ENCODE data around the gene CLPTM1. TPM values are rescaled to one million over a fixed set of nuclear protein-coding genes. Genes with fewer than 3 reads are reported as not detected.
A peak's percentile ranks its signal among the peaks of the same experiment; 100 is the strongest.

Gene CLPTM1, protein sequence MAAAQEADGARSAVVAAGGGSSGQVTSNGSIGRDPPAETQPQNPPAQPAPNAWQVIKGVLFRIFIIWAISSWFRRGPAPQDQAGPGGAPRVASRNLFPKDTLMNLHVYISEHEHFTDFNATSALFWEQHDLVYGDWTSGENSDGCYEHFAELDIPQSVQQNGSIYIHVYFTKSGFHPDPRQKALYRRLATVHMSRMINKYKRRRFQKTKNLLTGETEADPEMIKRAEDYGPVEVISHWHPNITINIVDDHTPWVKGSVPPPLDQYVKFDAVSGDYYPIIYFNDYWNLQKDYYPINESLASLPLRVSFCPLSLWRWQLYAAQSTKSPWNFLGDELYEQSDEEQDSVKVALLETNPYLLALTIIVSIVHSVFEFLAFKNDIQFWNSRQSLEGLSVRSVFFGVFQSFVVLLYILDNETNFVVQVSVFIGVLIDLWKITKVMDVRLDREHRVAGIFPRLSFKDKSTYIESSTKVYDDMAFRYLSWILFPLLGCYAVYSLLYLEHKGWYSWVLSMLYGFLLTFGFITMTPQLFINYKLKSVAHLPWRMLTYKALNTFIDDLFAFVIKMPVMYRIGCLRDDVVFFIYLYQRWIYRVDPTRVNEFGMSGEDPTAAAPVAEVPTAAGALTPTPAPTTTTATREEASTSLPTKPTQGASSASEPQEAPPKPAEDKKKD
- total RNA-seq (100 to 1,000 TPM in 1 of 7 donors, 10 to 100 TPM in 6; 36.4 to 103 (median 82.0) TPM), polyA plus RNA-seq (10 to 100 TPM; 68.8 to 71.6 TPM)
- long read RNA-seq, donor 1, transcript CLPTM1-201 (14 exons, 2,604 nt): major isoform, 76 of 113 reads
- long read RNA-seq, donor 1, partial matches to known transcripts: 26 of 113 reads
- long read RNA-seq, donor 1, other reads (novel, unspliced or antisense): 5 of 113 reads
- long read RNA-seq, donor 2, transcript CLPTM1-201 (14 exons, 2,604 nt): major isoform, 31 of 61 reads
- long read RNA-seq, donor 2, partial matches to known transcripts: 25 of 61 reads
- long read RNA-seq, donor 2, other reads (novel, unspliced or antisense): 0 of 61 reads
- long read RNA-seq, donor 3, transcript CLPTM1-201 (14 exons, 2,604 nt): major isoform, 137 of 171 reads
- long read RNA-seq, donor 3, partial matches to known transcripts: 20 of 171 reads
- long read RNA-seq, donor 3, other reads (novel, unspliced or antisense): 14 of 171 reads

DNA sequence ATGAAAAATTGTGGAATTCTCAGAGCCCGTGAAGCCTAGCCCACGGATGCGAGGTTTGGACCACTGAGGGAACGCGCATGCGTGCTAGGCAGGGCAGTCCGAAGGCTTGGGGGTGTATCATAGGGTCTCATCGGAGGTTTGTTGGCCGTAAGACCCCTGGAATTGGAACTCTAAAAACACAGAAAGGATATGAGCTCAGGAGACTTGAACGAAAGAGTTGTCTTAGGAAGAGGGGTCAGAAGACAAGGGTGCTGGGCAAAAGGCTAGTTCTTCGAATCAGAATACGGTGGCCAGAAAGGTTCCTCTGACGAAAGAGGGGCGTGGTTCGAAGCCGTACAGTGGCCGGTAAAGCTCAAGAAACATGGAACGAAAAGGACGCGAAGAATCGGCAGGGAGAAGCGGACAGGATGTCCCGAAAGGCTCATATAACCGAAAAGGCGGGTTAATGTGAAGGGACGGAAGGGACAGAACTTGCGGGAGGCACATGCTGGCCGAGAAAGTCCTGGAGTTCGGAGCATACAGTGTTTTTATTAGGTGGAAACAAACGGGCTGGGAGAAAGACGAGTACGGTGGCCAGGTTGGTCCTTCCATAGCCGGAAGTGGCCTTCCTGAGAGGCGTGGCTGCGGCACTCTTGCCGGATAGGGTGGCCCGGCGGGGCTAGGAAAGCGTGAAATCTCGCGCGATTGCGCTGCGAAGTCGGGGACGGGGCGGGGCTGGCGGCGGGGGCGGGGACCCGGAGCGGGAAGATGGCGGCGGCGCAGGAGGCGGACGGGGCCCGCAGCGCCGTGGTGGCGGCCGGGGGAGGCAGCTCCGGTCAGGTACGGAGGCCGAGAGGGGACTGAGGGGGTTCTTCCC, at the start of gene CLPTM1:
Gene CLPTM1 (plus strand): TSS at position 732 of the 856 bp plus-strand sequence. CDS start 16 bp downstream, at position 748.
- peak; percentile 96 to 98 (median 97) for DNase-seq
- peaks cover 13% of the 10 kb centered on the region for H3K4me1 ChIP-seq (ENCODE audit: insufficient read depth)
- no peaks in the 10 kb centered on the region for H3K9me3 ChIP-seq
- peak within 1 kb of the TSS; percentile 81 to 85 for H3K27ac ChIP-seq
- H3K4me3 ChIP-seq: peak within 1 kb of the TSS; percentile 65
- H3K27me3 ChIP-seq: no peaks in the 10 kb centered on the region
- intact Hi-C loops (cut with DNase I): loop anchor here in 2 of 4 donors (5.0 kb wide), 1 partner anchor 53 kb away; no protein-coding TSS in a partner anchor
- TF ChIP-seq, protein P1, sequence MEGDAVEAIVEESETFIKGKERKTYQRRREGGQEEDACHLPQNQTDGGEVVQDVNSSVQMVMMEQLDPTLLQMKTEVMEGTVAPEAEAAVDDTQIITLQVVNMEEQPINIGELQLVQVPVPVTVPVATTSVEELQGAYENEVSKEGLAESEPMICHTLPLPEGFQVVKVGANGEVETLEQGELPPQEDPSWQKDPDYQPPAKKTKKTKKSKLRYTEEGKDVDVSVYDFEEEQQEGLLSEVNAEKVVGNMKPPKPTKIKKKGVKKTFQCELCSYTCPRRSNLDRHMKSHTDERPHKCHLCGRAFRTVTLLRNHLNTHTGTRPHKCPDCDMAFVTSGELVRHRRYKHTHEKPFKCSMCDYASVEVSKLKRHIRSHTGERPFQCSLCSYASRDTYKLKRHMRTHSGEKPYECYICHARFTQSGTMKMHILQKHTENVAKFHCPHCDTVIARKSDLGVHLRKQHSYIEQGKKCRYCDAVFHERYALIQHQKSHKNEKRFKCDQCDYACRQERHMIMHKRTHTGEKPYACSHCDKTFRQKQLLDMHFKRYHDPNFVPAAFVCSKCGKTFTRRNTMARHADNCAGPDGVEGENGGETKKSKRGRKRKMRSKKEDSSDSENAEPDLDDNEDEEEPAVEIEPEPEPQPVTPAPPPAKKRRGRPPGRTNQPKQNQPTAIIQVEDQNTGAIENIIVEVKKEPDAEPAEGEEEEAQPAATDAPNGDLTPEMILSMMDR (IDR thresholded peaks at IDR 0.05): peak in 2 of 3 donors; percentile 47 to 57
- TF ChIP-seq EP300 (IDR thresholded peaks at IDR 0.05) (no peak), POLR2A (IDR thresholded peaks at IDR 0.05) (peak; percentile 77)
- no peaks in the 10 kb centered on the region for H3K36me3 ChIP-seq
- WGBS, 3 donors: 0% methylated on average over 55 to 65 of the region's 65 CpGs

DNA sequence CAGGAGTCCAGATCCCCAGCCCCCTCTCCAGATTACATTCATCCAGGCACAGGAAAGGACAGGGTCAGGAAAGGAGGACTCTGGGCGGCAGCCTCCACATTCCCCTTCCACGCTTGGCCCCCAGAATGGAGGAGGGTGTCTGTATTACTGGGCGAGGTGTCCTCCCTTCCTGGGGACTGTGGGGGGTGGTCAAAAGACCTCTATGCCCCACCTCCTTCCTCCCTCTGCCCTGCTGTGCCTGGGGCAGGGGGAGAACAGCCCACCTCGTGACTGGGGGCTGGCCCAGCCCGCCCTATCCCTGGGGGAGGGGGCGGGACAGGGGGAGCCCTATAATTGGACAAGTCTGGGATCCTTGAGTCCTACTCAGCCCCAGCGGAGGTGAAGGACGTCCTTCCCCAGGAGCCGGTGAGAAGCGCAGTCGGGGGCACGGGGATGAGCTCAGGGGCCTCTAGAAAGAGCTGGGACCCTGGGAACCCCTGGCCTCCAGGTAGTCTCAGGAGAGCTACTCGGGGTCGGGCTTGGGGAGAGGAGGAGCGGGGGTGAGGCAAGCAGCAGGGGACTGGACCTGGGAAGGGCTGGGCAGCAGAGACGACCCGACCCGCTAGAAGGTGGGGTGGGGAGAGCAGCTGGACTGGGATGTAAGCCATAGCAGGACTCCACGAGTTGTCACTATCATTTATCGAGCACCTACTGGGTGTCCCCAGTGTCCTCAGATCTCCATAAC, 49.6 kb upstream of the CLPTM1 start, which contains the start of gene APOE:
Gene APOE (plus strand): TSS at position 360 of the 724 bp plus-strand sequence. CDS start 829 bp downstream, outside the sequence.
- Histone ChIP-seq H3K27me3 (no peaks in the 10 kb centered on the region), H3K27ac (peak within 1 kb of the TSS; percentile 58 to 67), H3K36me3 (no peaks in the 10 kb centered on the region), H3K4me3 (peak within 1 kb of the TSS; percentile 9), H3K9me3 (no peaks in the 10 kb centered on the region), H3K4me1 (ENCODE audit: insufficient read depth) (peaks cover 7% of the 10 kb centered on the region)
- TF ChIP-seq EP300 (IDR thresholded peaks at IDR 0.05): no peak
- WGBS, 3 donors: 0 to 1% (median 1%) methylated on average over 16 to 20 of the region's 20 CpGs
- intact Hi-C loops (cut with DNase I): loop anchor here in 2 of 4 donors (2.0 to 10.0 kb wide), 3 partner anchors 43 to 149 kb away; no protein-coding TSS in a partner anchor
- DNase-seq: peak in 4 of 5 donors; percentile 48 to 81 (median 70)

DNA sequence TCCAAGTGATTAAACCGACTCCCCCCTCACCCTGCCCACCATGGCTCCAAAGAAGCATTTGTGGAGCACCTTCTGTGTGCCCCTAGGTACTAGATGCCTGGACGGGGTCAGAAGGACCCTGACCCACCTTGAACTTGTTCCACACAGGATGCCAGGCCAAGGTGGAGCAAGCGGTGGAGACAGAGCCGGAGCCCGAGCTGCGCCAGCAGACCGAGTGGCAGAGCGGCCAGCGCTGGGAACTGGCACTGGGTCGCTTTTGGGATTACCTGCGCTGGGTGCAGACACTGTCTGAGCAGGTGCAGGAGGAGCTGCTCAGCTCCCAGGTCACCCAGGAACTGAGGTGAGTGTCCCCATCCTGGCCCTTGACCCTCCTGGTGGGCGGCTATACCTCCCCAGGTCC, 47.6 kb upstream of the CLPTM1 start:
- no peak for DNase-seq
- no peaks in the 10 kb centered on the region for H3K9me3 ChIP-seq
- no peak overlapping the region for H3K4me3 ChIP-seq
- intact Hi-C loops (cut with DNase I): loop anchor here in 1 of 4 donors (2.0 to 10.0 kb wide), 2 partner anchors 27 to 147 kb away; no protein-coding TSS in a partner anchor
- WGBS, 3 donors: 88 to 92% (median 91%) methylated on average over 11 to 12 of the region's 12 CpGs
- H3K27ac ChIP-seq: no peak overlapping the region
- peaks cover 15% of the 10 kb centered on the region for H3K4me1 ChIP-seq (ENCODE audit: insufficient read depth)
- no peak for TF ChIP-seq EP300 (IDR thresholded peaks at IDR 0.05)
- TF ChIP-seq POLR2A (IDR thresholded peaks at IDR 0.05): no peak
- TF ChIP-seq, protein P1 (IDR thresholded peaks at IDR 0.05): no peak
- H3K36me3 ChIP-seq: no peaks in the 10 kb centered on the region
- H3K27me3 ChIP-seq: no peaks in the 10 kb centered on the region

Measured in ovary (tissue), 10 donors.